Measurements from ENCODE around the gene LRRC56. TPM values are rescaled to one million over a fixed set of nuclear protein-coding genes. Genes with fewer than 3 reads are reported as not detected.

LRRC56 gene
- total and polyA plus RNA-seq, 9 of the 15 experiments (the other 6 are each of a cell fraction or from before 2014, with no cell fraction given): 0.03 to 4.5 (median 1.0) TPM; not detected in 1

DNA sequence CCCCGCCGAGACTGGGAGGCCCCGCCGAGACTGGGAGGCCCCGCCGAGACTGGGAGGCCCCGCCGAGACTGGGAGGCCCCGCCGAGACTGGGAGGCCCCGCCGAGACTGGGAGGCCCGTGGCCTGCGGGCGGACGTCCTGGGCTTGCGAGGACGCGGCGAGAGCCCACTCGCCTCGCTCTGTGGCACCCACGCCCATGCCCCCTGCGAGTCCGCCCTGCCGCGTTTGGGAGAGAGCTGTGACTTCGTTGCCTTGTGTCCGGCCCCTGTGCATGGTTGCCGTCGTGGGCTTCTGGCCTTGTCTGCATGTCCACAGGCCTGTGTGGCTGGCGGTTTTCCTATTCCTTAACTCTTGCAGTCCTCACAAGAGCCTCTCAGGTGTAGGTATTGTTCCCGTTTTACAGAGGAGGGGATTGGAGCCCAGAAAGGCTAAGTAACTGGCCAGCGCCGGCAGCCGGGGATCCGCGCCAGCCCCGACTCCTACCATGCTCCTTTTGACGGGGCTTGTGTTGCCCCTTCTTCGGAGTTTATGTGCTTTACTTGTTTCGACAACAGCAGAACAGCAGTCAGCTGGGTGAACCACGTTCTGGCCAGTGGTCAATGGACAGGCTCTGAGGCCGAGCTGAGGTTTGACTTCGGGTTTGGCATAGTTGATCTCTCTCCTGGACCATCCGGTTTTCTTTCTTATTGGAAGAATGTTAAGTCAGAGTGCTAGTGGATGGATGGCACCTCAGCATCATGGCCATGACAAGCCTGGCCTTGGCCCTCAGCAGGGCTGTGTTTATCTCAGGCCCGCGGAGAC, 39.7 kb downstream of the LRRC56 start:
- peaks cover 43 to 73% of the 10 kb centered on the region in 2 experiments for H3K4me1 ChIP-seq (replicated peaks in 1 of 2; ENCODE audit: control insufficient read depth in 2 of 2, insufficient read depth in 2 of 2, low read length in 2 of 2)
- peaks cover 75% of the 10 kb centered on the region for H3K79me2 ChIP-seq (ENCODE audit: control insufficient read depth, insufficient read depth, low read length)
- H3K27me3 ChIP-seq (ENCODE audit: control insufficient read depth in 2 of 2, insufficient read depth in 2 of 2, low read length in 2 of 2): no peaks in the 10 kb centered on the region
- in situ Hi-C loops (cut with MboI): no loop called here
- WGBS (ENCODE audit: insufficient coverage, low coverage, missing lambda C conversion rate): 1% methylated on average over 31 of the region's 48 CpGs
- CTCF ChIA-PET (ENCODE audit: low intra/inter-chr PET ratio): no interaction called here
- BruUV-seq (replicated peaks): no TSS peak
- peak overlapping the region; percentile 97 for H3K4me2 ChIP-seq (ENCODE audit: insufficient read depth, low read length)
- H3K9me3 ChIP-seq (replicated peaks; ENCODE audit: control insufficient read depth, insufficient read depth, low read depth, low read length): no peaks in the 10 kb centered on the region
- peak overlapping the region; percentile 100 for H3K27ac ChIP-seq (ENCODE audit: extremely low read depth, low read depth, low read length)
- intact Hi-C loops (cut with micrococcal nuclease): no loop called here
- H3K9me1 ChIP-seq (ENCODE audit: control insufficient read depth, insufficient read depth, low read length): peaks cover 16% of the 10 kb centered on the region
- H3K9ac ChIP-seq (ENCODE audit: insufficient read depth in 1 of 2, low read depth in 2 of 2, low read length in 2 of 2): peak overlapping the region; percentile 97 to 100
- ATAC-seq (no peak), DNase-seq (ENCODE audit: extremely low read depth in 1 of 4, low spot score in 3 of 4) (peak in 1 of 4 experiments; percentile 49), FAIRE-seq (peak; percentile 48)
- no peak overlapping the region for H2AFZ ChIP-seq (ENCODE audit: low read depth, low read length)
- H3K4me3 ChIP-seq: peak overlapping the region; percentile 90
- POLR2A ChIA-PET: interaction anchor here (0.5 to 2.0 kb wide), 4 partner anchors 8 to 234 kb away, joined by 3 to 6 read pairs (median 4); no protein-coding TSS in a partner anchor
- H3K36me3 ChIP-seq (ENCODE audit: control insufficient read depth, insufficient read depth, low read length): peaks cover 44% of the 10 kb centered on the region; the same call in 2 of the 3 replicates
- peaks cover 43% of the 10 kb centered on the region for H4K20me1 ChIP-seq (replicated peaks; ENCODE audit: control insufficient read depth, insufficient read depth, low read length)
- TF ChIP-seq, protein P1, sequence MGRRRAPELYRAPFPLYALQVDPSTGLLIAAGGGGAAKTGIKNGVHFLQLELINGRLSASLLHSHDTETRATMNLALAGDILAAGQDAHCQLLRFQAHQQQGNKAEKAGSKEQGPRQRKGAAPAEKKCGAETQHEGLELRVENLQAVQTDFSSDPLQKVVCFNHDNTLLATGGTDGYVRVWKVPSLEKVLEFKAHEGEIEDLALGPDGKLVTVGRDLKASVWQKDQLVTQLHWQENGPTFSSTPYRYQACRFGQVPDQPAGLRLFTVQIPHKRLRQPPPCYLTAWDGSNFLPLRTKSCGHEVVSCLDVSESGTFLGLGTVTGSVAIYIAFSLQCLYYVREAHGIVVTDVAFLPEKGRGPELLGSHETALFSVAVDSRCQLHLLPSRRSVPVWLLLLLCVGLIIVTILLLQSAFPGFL (CRISPR knock-in tag; IDR thresholded peaks at IDR 0.05): no peak
- TF ChIP-seq SP1 (CRISPR knock-in tag; IDR thresholded peaks at IDR 0.05) (peak; percentile 49; the same call in 1 of the 2 replicates), ZNF263 (CRISPR knock-in tag; IDR thresholded peaks at IDR 0.05; ENCODE audit: borderline replicate concordance) (0 out of 2 replicates have a peak, but pooled peaks have one; percentile 9), BDP1 (IDR thresholded peaks at IDR 0.05; ENCODE audit: insufficient read depth, insufficient read length) (no peak), HLTF (IDR thresholded peaks at IDR 0.05) (no peak), SAP30 (IDR thresholded peaks at IDR 0.05; ENCODE audit: borderline replicate concordance, insufficient read depth, low read depth, low read length, poor library complexity, severe bottlenecking) (peak; percentile 55), NR2C2 (CRISPR knock-in tag; IDR thresholded peaks at IDR 0.05) (0 out of 2 replicates have a peak, but pooled peaks have one; percentile 27), NR2C2 (tag; IDR thresholded peaks at IDR 0.05) (peak; percentile 92), HDGF (IDR thresholded peaks at IDR 0.05) (no peak), ZFX (CRISPR knock-in tag; IDR thresholded peaks at IDR 0.05) (peak; percentile 53), SIN3A (IDR thresholded peaks at IDR 0.05; ENCODE audit: borderline replicate concordance in 2 of 2, control insufficient read depth in 1 of 2, low read depth in 2 of 2, low read length in 2 of 2) (0 out of 4 replicates have a peak, but pooled peaks of 1 of the 2 experiments have one; percentile 48), ZBTB1 (CRISPR knock-in tag; IDR thresholded peaks at IDR 0.05; ENCODE audit: borderline replicate concordance, low read depth) (0 out of 2 replicates have a peak, but pooled peaks have one; percentile 10), RBBP5 (IDR thresholded peaks at IDR 0.05; ENCODE audit: borderline replicate concordance, insufficient read depth, low read length, poor library complexity, severe bottlenecking) (peak; percentile 1), TEAD1 (CRISPR knock-in tag; IDR thresholded peaks at IDR 0.05) (0 out of 4 replicates have a peak, but pooled peaks of 1 of the 2 experiments have one; percentile 5), BRCA1 (IDR thresholded peaks at IDR 0.05) (no peak), BRCA1 (CRISPR knock-in tag; IDR thresholded peaks at IDR 0.05) (0 out of 2 replicates have a peak, but pooled peaks have one; percentile 76)
- TF ChIP-seq, protein P2, sequence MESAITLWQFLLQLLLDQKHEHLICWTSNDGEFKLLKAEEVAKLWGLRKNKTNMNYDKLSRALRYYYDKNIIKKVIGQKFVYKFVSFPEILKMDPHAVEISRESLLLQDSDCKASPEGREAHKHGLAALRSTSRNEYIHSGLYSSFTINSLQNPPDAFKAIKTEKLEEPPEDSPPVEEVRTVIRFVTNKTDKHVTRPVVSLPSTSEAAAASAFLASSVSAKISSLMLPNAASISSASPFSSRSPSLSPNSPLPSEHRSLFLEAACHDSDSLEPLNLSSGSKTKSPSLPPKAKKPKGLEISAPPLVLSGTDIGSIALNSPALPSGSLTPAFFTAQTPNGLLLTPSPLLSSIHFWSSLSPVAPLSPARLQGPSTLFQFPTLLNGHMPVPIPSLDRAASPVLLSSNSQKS (CRISPR knock-in tag; IDR thresholded peaks at IDR 0.05): no peak
- TF ChIP-seq, protein P3, sequence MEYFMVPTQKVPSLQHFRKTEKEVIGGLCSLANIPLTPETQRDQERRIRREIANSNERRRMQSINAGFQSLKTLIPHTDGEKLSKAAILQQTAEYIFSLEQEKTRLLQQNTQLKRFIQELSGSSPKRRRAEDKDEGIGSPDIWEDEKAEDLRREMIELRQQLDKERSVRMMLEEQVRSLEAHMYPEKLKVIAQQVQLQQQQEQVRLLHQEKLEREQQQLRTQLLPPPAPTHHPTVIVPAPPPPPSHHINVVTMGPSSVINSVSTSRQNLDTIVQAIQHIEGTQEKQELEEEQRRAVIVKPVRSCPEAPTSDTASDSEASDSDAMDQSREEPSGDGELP (CRISPR knock-in tag; IDR thresholded peaks at IDR 0.05; ENCODE audit: borderline replicate concordance): peak; percentile 47; the same call in 1 of the 2 replicates
